Stimulated activated CD4-positive, alpha-beta T cell treated with anti-CD3 and anti-CD28 coated beads, Interleukin-2, amount 100 ng/mL, for 24 hours (primary cell): Measurements from ENCODE around the gene ABCD3.
"Not testable (repeated sequence)": the region's sequence is repeated elsewhere in the genome, so short reads cannot be mapped to it uniquely, and the experiment has no call there.

Source experiments
- DNase-seq, 2 donors: peaks; one replicate each; pipeline ENCODE4 v3.0.0-alpha.2; 2020

Gene ABCD3

DNA sequence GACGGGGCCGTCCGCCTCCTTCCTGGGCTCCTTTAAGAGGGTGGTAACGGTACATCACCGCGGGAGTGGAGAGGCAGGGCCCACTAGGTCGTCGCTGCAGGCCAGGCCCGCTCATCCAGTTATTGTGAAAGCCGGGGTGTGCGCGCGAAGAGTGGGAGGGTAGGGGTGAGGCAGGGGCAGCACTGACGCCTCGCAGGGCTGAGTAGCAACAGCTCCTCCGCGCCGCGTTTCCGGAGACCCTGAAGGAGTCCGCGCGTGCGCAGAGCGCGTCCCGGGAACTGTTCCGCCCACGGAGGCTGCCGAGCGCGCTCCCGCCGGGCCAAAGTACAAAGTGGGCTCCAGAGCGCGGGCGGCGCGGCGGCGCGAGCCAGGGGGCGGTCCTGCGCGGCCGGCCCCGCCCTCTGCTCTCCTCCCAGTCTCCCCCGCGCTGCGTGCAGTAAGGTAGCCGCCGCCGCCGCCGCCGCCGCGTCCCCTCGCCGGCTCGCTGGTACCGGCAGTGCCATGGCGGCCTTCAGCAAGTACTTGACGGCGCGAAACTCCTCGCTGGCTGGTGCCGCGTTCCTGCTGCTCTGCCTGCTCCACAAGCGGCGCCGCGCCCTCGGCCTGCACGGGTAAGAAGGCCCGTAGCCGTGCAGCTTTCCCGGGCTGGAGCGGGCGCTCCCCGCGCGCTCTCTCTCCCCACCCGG lies at the start of gene ABCD3:
ABCD3 (plus strand) TSS at position 412 of the 686 bp plus-strand sequence; CDS start at position 502, 90 bp downstream.
- DNase-seq = peak; percentile 96

DNA sequence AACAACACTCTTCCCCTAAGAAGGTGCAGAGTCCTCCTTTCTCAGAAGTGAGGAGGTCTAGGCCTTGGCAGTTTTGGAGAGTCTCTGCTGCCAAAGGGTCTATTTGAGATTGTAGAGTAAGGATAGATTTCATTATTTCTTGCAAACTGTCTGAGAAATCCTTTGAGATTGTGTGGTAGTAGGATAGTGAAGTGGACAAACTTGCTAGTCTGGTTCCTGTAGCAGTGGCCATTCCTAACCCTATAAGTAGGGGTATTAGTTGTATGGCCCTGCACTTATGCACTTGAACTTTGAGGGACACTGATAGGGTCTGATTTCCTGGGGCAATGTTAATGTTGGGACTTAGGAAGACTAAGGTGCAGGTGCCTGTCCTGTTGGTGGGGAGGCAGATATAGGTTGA lies 45.4 kb upstream of the ABCD3 start:
- not testable (repeated sequence) for DNase-seq

GRCh38 chr1:94373311-94373710 lies 44.9 kb upstream of the ABCD3 start:
- not testable (repeated sequence) for DNase-seq

GRCh38 chr1:94375666-94376065 lies 42.5 kb upstream of the ABCD3 start:
- DNase-seq = not testable (repeated sequence)

DNA sequence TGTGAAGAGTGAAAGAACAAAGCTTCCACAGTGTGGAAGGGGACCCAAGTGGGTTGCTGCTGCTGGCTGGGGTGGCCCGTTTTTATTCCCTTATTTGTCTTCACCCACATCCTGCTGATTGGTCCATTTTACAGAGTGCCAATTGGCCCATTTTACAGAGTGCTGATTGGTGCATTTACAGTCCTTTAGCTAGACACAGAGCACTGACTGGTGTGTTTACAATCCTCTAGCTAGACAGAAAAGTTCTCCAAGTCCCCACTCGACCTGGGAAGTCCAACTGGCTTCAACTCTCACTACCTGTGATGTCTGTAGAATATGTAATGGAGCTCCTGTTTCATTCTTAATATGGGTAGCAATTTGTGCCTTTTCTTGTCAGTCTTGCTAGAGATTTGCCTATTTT lies 39.7 kb upstream of the ABCD3 start:
- not testable (repeated sequence) for DNase-seq

GRCh38 chr1:94379615-94380014 lies 38.6 kb upstream of the ABCD3 start:
- DNase-seq = no peak

DNA sequence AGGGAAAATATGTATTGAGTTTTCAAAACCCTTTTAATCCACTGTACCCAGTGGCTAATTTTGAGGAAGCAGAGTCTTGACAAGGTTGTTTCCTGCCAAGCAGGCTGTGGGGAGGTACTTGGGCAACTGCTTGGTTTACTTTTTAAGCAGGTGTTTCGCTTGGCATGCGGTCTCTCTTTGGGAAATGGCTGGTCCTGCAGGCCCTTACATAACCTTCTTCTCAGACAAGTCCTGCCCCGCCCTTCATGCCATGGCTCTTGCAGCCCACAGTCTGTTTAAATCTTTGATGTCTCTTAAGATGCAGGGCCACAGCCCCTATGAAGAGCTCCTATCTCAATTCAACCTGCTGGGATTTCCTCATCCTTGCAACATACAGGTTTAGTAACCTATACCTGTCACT lies 36.0 kb upstream of the ABCD3 start:
- DNase-seq = no peak

DNA sequence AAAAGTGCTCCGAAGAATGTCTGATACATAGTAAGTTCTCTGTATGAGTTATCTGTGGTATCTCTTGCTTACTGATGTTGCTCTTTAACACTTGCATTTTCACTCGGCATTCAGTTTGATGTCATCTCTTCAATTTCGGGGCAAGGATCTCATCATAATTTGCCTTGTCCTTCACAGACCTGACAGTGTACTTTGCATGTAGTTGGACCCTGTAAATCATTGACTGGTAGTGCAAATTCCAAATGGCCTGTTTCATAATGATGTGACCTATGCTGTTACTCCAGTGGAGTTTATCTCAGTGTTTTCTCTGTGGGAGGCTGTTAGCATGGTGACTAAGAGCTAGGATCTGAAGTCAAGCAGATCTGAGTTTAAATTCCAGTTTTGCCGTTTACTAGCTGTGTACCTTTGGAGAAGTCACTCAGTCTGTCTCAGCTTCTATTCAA lies 34.2 kb upstream of the ABCD3 start:
- no peak for DNase-seq

GRCh38 chr1:94384485-94385265 lies 33.5 kb upstream of the ABCD3 start:
- DNase-seq = peak in 1 of 2 donors; percentile 8

DNA sequence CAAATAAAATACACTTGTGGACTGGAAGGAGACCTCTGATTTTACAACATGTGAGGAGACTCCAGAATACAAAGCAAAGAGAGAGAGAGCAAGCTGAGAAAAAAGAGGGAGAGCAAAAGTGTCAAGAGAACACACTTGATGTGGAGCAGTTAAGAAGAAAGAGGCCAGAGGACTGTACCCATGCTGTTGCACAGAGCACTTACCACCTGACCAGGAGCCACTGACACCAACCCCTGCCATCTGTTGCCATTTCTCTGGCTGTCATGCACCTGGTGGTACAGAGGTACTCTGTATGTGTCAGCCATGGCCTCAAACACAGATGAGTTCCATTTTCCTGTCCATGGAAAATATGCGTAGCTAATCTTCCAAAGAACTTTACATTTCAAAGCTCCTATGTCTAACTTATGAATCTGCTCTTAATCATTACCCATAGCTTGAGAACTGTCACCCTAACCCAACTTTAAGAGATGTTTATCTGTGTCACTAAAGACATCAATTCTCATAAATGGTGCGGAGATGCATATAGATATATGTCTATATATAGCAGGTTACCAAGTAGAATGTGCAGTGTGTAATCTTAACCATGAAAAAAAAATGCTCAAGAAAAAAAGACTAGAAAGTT lies 32.8 kb upstream of the ABCD3 start:
- peak in 1 of 2 donors; percentile 25 for DNase-seq

DNA sequence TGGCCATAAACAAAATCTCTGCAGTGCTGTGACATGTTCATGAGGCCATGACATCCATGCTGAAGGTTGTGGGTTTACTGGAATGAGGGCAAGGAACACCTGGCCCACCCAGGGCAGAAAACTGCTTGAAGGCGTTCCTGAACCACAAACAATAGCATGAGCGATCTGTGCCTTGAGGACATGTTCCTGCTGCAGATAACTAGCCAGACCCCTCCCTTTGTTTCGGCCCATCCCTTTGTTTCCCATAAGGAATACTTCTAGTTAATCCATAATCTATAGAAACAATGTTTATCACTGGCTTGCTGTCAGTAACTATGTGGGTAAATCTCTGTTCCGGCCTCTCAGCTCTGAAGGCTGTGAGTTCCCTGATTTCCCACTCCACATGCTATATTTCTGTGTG lies 28.9 kb upstream of the ABCD3 start:
- DNase-seq = no peak

DNA sequence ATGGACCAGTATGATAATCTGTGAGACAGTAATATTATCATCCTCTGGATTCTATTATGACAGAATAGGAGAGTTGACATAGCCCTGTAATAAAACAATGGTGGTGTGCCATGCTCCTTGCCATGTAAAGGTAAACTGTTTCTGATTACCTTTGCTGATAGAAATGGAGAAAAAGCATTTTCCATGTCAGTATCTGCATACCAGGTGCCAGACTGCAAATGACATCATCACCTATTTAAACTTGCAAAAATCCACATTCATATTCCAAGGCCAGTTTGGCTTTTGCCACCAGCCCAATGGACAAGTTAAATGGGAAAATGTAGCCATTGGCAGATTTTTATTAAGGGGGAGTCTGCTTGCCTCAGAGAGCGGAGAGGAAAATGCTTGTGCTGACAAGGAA lies 23.9 kb upstream of the ABCD3 start:
- no peak for DNase-seq

DNA sequence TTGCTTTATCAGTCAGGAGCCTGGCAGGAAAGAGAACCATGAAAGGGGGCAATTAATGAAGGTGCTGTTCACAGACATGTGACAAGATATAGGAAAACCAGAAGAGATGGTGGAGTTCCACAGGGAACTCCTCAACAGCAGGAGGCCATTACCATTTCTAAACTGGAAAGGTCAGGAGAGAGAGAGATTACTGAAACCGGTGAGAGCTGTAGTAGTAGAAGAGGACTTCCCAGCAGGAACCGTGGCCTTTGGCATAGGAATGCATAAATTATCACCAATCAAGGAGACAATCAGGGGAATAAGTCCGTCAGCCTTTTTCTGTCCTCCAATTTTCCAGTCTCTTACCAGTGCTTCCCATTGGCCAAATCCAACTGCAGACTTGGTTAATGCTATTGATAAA lies 23.0 kb upstream of the ABCD3 start:
- DNase-seq = no peak

DNA sequence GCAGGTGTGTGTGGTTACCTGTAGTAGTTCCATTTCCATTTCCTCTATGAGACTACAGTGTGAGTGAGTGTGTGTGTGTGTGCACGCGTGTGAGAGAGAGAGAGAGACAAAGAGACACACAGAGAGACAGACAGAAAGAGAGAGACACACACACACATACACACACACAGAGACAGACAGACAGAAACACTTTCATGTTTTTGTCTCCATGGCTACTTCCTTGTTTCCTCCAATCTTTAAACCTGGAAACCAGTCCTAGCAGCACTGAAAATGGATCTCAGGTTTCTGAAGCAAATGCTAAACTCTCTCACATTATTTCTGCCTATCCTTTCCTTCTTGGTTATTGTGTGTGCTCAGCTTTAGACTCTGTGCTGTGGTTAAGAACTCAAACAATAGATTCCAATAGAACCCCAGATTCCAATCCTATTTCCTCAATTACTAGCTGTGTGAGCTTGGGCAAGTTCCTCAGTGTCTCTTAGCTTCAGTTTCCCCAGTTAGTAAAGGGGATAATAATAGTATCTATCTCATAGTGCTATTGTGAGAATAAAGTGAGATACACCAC lies 22.4 kb upstream of the ABCD3 start:
- DNase-seq = no peak

- DNase-seq = no peak
These were observed 21.7 kb upstream of the ABCD3 start for GRCh38 chr1:94396356-94397010.

- no peak for DNase-seq
These were observed 19.8 kb upstream of the ABCD3 start for GRCh38 chr1:94398356-94398755.

GRCh38 chr1:94399453-94399852 lies 18.7 kb upstream of the ABCD3 start:
- no peak for DNase-seq

- DNase-seq = no peak
These were observed 17.0 kb upstream of the ABCD3 start for GRCh38 chr1:94401206-94401605.

DNA sequence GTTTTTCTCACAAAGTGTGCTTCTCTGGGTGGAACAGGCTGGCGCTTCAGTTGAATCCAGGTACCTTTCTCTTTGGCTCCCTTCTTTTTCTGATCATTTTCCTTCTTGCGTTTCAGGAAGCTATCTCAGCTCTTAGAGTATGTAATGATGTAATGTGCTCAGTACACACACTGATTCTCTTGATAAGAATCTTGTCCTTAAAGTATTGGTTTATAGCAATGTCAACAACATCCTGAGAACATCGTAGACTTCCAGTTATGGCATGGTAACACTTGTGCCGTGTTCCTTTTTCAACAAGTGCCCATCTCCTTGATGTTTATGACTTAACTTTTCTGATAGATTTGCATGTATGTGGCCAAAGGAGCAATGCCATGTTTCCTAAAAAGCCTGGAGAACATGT lies 11.7 kb upstream of the ABCD3 start:
- DNase-seq = no peak

DNA sequence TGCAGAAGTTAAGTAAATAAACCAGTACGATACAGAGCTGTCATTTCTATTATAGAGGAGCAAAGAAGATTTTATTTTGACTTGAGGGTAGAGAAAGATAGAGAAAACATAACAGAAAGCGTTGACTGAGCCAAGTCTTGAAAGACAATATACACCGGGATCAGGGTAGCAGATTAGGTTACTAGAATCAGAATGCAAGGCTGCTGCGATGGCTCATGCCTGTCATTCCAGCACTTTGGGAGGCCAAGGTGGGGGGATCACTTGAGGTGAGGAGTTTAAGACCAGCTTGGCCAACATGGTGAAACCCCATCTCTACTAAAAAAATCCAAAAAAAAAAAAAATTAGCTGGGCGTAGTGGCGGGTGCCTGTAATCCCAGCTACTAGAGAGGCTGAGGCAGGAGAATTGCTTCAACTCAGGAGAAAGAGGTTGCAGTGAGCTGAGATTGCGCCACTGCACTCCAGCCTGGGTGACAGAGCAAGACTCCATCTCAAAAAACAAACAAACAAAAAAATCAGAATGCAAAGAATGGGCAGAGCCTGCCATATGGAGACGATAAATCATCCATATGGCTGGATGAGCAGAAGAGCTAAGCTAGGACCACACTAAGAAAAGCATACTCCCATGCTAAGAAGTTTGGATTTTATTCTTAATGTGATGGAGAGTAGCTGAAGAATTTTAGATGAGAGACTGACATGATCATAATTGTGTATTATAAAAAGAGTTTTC lies 9.9 kb upstream of the ABCD3 start:
- DNase-seq = no peak

DNA sequence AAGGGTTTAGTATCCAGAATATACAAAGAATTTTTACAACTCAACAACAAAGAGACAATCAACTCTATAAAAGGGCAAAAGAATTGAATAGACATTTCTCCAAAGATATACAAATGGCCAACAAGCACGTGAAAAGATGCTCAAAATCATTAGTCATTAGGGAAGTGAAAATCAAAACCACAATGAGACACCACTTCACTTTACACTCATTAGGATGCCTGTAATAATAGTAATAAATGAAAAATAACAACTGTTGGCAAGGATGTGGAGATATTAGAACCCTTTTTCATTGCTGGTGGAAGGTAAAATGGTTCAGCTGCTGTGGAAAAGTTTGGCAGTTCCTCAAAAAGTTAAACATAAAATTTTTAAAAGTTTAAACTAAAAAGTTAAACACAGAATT lies 7.0 kb upstream of the ABCD3 start:
- DNase-seq = no peak

DNA sequence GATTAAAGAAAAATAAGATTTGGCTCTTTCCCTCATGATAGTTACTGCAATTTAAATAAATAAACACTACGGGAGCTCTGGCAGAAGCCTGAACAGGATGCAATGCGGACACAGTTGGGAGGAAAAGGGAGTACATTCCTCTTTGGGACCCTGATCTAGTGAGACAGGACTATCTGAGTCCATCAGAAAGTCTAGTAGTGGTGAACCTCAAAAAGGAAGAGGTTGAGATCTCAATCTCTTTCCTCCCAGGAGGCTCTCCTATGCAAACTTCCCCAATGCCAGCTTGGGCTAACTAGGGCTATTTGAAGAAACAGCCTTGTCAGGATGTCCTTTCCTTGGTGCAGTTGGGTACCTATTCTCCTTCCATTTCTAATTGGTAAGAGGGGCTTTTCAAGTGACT lies 4.9 kb upstream of the ABCD3 start:
- DNase-seq = no peak
